GM12874 (cell line): ENCODE results near the gene DUSP16.

ENCODE experiments used
- CTCF ChIP-seq: IDR thresholded peaks from 2 replicates; pipeline ENCODE4 v1.5.1; 2011; ENCODE audit warnings: low read depth, mild to moderate bottlenecking, control low read depth, low read length, moderate library complexity; ENCODE audit not compliant: insufficient read depth

DUSP16 gene

GRCh38 chr12:12510551-12510950, 52.1 kb downstream of the DUSP16 start:
- no peak for TF ChIP-seq CTCF

- TF ChIP-seq CTCF, result no peak
Measured at GRCh38 chr12:12510141-12510540, 52.5 kb downstream of the DUSP16 start.

GRCh38 chr12:12508612-12509011, 54.1 kb downstream of the DUSP16 start:
- TF ChIP-seq CTCF, result no peak

GRCh38 chr12:12507121-12507520, 55.5 kb downstream of the DUSP16 start:
- no peak for TF ChIP-seq CTCF

GRCh38 chr12:12506496-12506890, 56.2 kb downstream of the DUSP16 start:
- TF ChIP-seq CTCF, result no peak

GRCh38 chr12:12505544-12506495, 56.8 kb downstream of the DUSP16 start:
- no peak for TF ChIP-seq CTCF

- TF ChIP-seq CTCF, result no peak
Measured at GRCh38 chr12:12503384-12504078, 59.1 kb downstream of the DUSP16 start.
